Caco-2 (cell line): ENCODE results near the gene IL1RAPL1. TPM values are rescaled to one million over a fixed set of nuclear protein-coding genes. Genes with fewer than 3 reads are reported as not detected.

Experiments used
- BruUV-seq: library from RNA; stranded (reverse); fragments of 400-500 nt; replicated peaks from 2 replicates; lab custom pipeline; 2021; lab: Mats Ljungman, UMichigan
- CTCF ChIA-PET: fragments of 300-600 bp; sonication (Branson Sonifier 250); formaldehyde crosslinking; loops from one replicate; lab custom pipeline; 2022; ENCODE audit warnings: antibody characterized with exemption; lab: Charles Lee
- POLR2A ChIA-PET: fragments of 300-600 bp; sonication (Branson Sonifier 250); formaldehyde crosslinking; loops from one replicate; lab custom pipeline; 2022; ENCODE audit warnings: antibody characterized with exemption; lab: Charles Lee
- DNase-seq, 2 experiments: peaks; one replicate each; pipeline versions ENCODE4 v3.0.0 to v3.0.0-alpha.2; 2020 to 2022
- H3K27me3 ChIP-seq: replicated peaks from 2 replicates; pipeline ENCODE4 v1.6.0; 2011; ENCODE audit warnings: low read length; ENCODE audit not compliant: control insufficient read depth, insufficient read depth
- H3K36me3 ChIP-seq: 2 replicates; pipeline ENCODE4 v1.5.1; 2011; ENCODE audit warnings: low read length; ENCODE audit not compliant: control insufficient read depth, insufficient read depth
- H3K4me1 ChIP-seq: fragments of 250-450 bp; sonication (Bioruptor Pico); 2 replicates; pipeline ENCODE4 v1.5.1; 2020; ENCODE audit warnings: mild to moderate bottlenecking
- H3K4me3 ChIP-seq: 2 replicates; pipeline ENCODE4 v1.5.1; 2011; ENCODE audit warnings: low read depth, mild to moderate bottlenecking, control low read depth, low read length
- H3K9me3 ChIP-seq: fragments of 250-450 bp; sonication (Bioruptor Pico); 2 replicates; pipeline ENCODE4 v1.5.1; 2020; ENCODE audit warnings: mild to moderate bottlenecking, moderate library complexity
- H3K27ac Mint-ChIP-seq: one replicate; pipeline ENCODE4 v1.8.0; 2022; ENCODE audit warnings: mixed read lengths; ENCODE audit not compliant: unreplicated experiment
- H3K27me3 Mint-ChIP-seq: one replicate; pipeline ENCODE4 v1.8.0; 2022; ENCODE audit warnings: mixed read lengths; ENCODE audit not compliant: insufficient read depth, unreplicated experiment
- H3K36me3 Mint-ChIP-seq: one replicate; pipeline ENCODE4 v1.8.0; 2022; ENCODE audit warnings: mild to moderate bottlenecking, mixed read lengths; ENCODE audit not compliant: insufficient read depth, unreplicated experiment
- H3K4me1 Mint-ChIP-seq: one replicate; pipeline ENCODE4 v1.8.0; 2022; ENCODE audit warnings: low read depth, mixed read lengths; ENCODE audit not compliant: unreplicated experiment
- H3K4me3 Mint-ChIP-seq: one replicate; pipeline ENCODE4 v1.8.0; 2022; ENCODE audit warnings: mild to moderate bottlenecking, moderate library complexity, mixed read lengths; ENCODE audit not compliant: unreplicated experiment
- H3K9me3 Mint-ChIP-seq: one replicate; pipeline ENCODE4 v1.8.0; 2022; ENCODE audit warnings: mixed read lengths; ENCODE audit not compliant: unreplicated experiment
- CTCF ChIP-seq, 2 experiments: fragments of 200-600 bp in 1 of 2; IDR thresholded peaks; 1 replicate in 1 of 2; 2 replicates in 1 of 2; pipeline versions ENCODE4 v1.5.1 to v1.8.0; 2011 to 2022; ENCODE audit warnings: antibody characterized with exemption in 1 of 2, control low read depth in 1 of 2, inconsistent platforms in 1 of 2, low read depth in 1 of 2, low read length in 1 of 2, mild to moderate bottlenecking in 1 of 2, moderate library complexity in 1 of 2; ENCODE audit not compliant: insufficient read depth in 1 of 2, severe bottlenecking in 1 of 2, unreplicated experiment in 1 of 2
- intact Hi-C: fragments of 100-400 bp; cut with micrococcal nuclease; formaldehyde crosslinking; loops from one replicate; pipeline ENCODE4 v1.10.0; 2022; ENCODE audit not compliant: unreplicated experiment
- total RNA-seq: library from RNA; stranded (reverse); gene quantifications from 2 replicates; pipeline ENCODE4 v1.2.3, GENCODE V29; 2022

Gene IL1RAPL1
- total RNA-seq, 1 experiment from 2014 or later: not detected

- POLR2A ChIA-PET: no interaction called here
- no peaks in the 10 kb centered on the region for H3K4me1 Mint-ChIP-seq
- BruUV-seq: no TSS peak
These were observed 260.2 kb downstream of the IL1RAPL1 start for GRCh38 chrX:28847423-28847822.

GRCh38 chrX:28848707-28849106, 261.5 kb downstream of the IL1RAPL1 start:
- no TSS peak for BruUV-seq
- POLR2A ChIA-PET: no interaction called here
- no peak for TF ChIP-seq CTCF (IDR thresholded peaks at IDR 0.05; ENCODE audit: insufficient read depth in 1 of 2, low read depth in 1 of 2, low read length in 1 of 2, severe bottlenecking in 1 of 2, unreplicated experiment in 1 of 2)

More at GRCh38 chrX:28847423-28847822, 260.2 kb downstream of the IL1RAPL1 start:
- no peaks in the 10 kb centered on the region for H3K36me3 Mint-ChIP-seq
- no peaks in the 10 kb centered on the region for H3K36me3 ChIP-seq
- H3K27me3 ChIP-seq: no peaks in the 10 kb centered on the region
- no peak overlapping the region for H3K4me3 ChIP-seq
- no peaks in the 10 kb centered on the region for H3K9me3 Mint-ChIP-seq
- CTCF ChIA-PET: no interaction called here
- DNase-seq: peak in 1 of 2 experiments; percentile 0
- peaks cover 2% of the 10 kb centered on the region for H3K27me3 Mint-ChIP-seq
- H3K4me1 ChIP-seq: no peaks in the 10 kb centered on the region
- no peak for TF ChIP-seq CTCF (IDR thresholded peaks at IDR 0.05; ENCODE audit: insufficient read depth in 1 of 2, low read depth in 1 of 2, low read length in 1 of 2, severe bottlenecking in 1 of 2, unreplicated experiment in 1 of 2)
- H3K9me3 ChIP-seq: no peaks in the 10 kb centered on the region
- H3K4me3 Mint-ChIP-seq: no peak overlapping the region
- intact Hi-C loops: no loop called here
- no peak overlapping the region for H3K27ac Mint-ChIP-seq

GRCh38 chrX:28850955-28851354, 263.7 kb downstream of the IL1RAPL1 start:
- CTCF ChIA-PET: no interaction called here
- DNase-seq: no peak
- H3K36me3 ChIP-seq: no peaks in the 10 kb centered on the region

More at GRCh38 chrX:28848707-28849106, 261.5 kb downstream of the IL1RAPL1 start:
- Histone ChIP-seq H3K9me3 (no peaks in the 10 kb centered on the region), H3K4me1 (no peaks in the 10 kb centered on the region), H3K27me3 (no peaks in the 10 kb centered on the region), H3K4me3 (no peak overlapping the region), H3K36me3 (no peaks in the 10 kb centered on the region)
- Mint-ChIP-seq H3K27ac (no peak overlapping the region), H3K27me3 (peaks cover 2% of the 10 kb centered on the region), H3K4me1 (no peaks in the 10 kb centered on the region), H3K4me3 (no peak overlapping the region), H3K9me3 (no peaks in the 10 kb centered on the region), H3K36me3 (no peaks in the 10 kb centered on the region)
- DNase-seq: no peak
- intact Hi-C loops: no loop called here
- CTCF ChIA-PET: no interaction called here

More at GRCh38 chrX:28850955-28851354, 263.7 kb downstream of the IL1RAPL1 start:
- intact Hi-C loops: no loop called here
- no peaks in the 10 kb centered on the region for H3K27me3 ChIP-seq
- no peaks in the 10 kb centered on the region for H3K9me3 ChIP-seq
- H3K9me3 Mint-ChIP-seq: peaks cover 8% of the 10 kb centered on the region
- H3K36me3 Mint-ChIP-seq: no peaks in the 10 kb centered on the region
- no peak overlapping the region for H3K27ac Mint-ChIP-seq
- H3K4me3 Mint-ChIP-seq: no peak overlapping the region
- H3K4me1 Mint-ChIP-seq: no peaks in the 10 kb centered on the region
- BruUV-seq: no TSS peak
- POLR2A ChIA-PET: no interaction called here
- peaks cover 5% of the 10 kb centered on the region for H3K27me3 Mint-ChIP-seq
- no peaks in the 10 kb centered on the region for H3K4me1 ChIP-seq
- H3K4me3 ChIP-seq: no peak overlapping the region
- no peak for TF ChIP-seq CTCF (IDR thresholded peaks at IDR 0.05; ENCODE audit: insufficient read depth in 1 of 2, low read depth in 1 of 2, low read length in 1 of 2, severe bottlenecking in 1 of 2, unreplicated experiment in 1 of 2)
